B cell (primary cell): Measurements from ENCODE around the gene STXBP1. TPM values are rescaled to one million over a fixed set of nuclear protein-coding genes. Genes with fewer than 3 reads are reported as not detected.

Experiments
- ATAC-seq: fragments of 200-7000 bp; cut with Tn5 transposase; one replicate; pipeline ENCODE4 v1.10.0; 2021; ENCODE audit warnings: low read depth, mild to moderate bottlenecking, moderate number of reproducible peaks, moderate library complexity
- CTCF ChIA-PET: fragments of 350-600 bp; sonication (Branson Sonifier 250); formaldehyde crosslinking; loops from one replicate; lab custom pipeline; 2021; ENCODE audit warnings: antibody characterized with exemption, inconsistent platforms; lab: Charles Lee
- POLR2A ChIA-PET: fragments of 350-600 bp; sonication (Branson Sonifier 250); formaldehyde crosslinking; loops from one replicate; lab custom pipeline; 2021; ENCODE audit warnings: antibody characterized with exemption; lab: Charles Lee
- DNase-seq: peaks from one replicate; pipeline ENCODE4 v3.0.0; 2013
- H2AFZ ChIP-seq: 2 replicates; pipeline ENCODE4 v1.6.1; 2012; ENCODE audit warnings: mild to moderate bottlenecking, low read depth, low read length; ENCODE audit not compliant: insufficient read depth, poor library complexity, severe bottlenecking
- H3K27ac ChIP-seq, 2 donors: 1 replicate in 1 of 2; 2 replicates in 1 of 2; pipeline ENCODE4 v1.5.1; 2012 to 2013; ENCODE audit warnings: low read length in 2 of 2, mild to moderate bottlenecking in 2 of 2, moderate library complexity in 1 of 2
- H3K27me3 ChIP-seq, 4 experiments: fragments of 200-600 bp in 1 of 4; sonication (generic) in 1 of 4; replicated peaks in 1 of 4; 1 replicate in 2 of 4; 2 replicates in 2 of 4; pipeline versions ENCODE4 v1.6.1 to v1.7.0; 2013 to 2016; ENCODE audit warnings: low read length in 3 of 4, mild to moderate bottlenecking in 2 of 4, mixed read lengths in 1 of 4, moderate library complexity in 1 of 4; ENCODE audit not compliant: insufficient read depth in 4 of 4, control insufficient read depth in 3 of 4; ENCODE audit errors: control extremely low read depth in 1 of 4
- H3K36me3 ChIP-seq, 2 experiments: replicated peaks in 1 of 2; 1 replicate in 1 of 2; 2 replicates in 1 of 2; pipeline versions ENCODE4 v1.6.1 to v1.7.1; 2013; ENCODE audit warnings: low read length in 1 of 2; ENCODE audit not compliant: insufficient read depth in 2 of 2, control insufficient read depth in 1 of 2; ENCODE audit errors: control extremely low read depth in 1 of 2, extremely low read depth in 1 of 2
- H3K4me1 ChIP-seq, 2 donors: fragments of 200-600 bp in 1 of 2; sonication (generic) in 1 of 2; 1 replicate in 1 of 2; 2 replicates in 1 of 2; pipeline versions ENCODE4 v1.5.1 to v1.6.1; 2013 to 2017; ENCODE audit warnings: low read length in 2 of 2; ENCODE audit not compliant: control insufficient read depth in 2 of 2, insufficient read depth in 2 of 2
- H3K4me2 ChIP-seq: replicated peaks from 2 replicates; pipeline ENCODE3; 2012; ENCODE audit warnings: mild to moderate bottlenecking, low read depth, low read length; ENCODE audit not compliant: poor library complexity, severe bottlenecking
- H3K4me3 ChIP-seq, 5 experiments: fragments of 200-600 bp in 1 of 5; sonication (generic) in 1 of 5; 1 replicate in 3 of 5; 2 replicates in 2 of 5; pipeline versions ENCODE4 v1.5.1 to v1.7.0; 2011 to 2016; ENCODE audit warnings: low read length in 4 of 5, mild to moderate bottlenecking in 4 of 5, low read depth in 2 of 5, control low read depth in 1 of 5, moderate library complexity in 1 of 5; ENCODE audit not compliant: insufficient read depth in 1 of 5; ENCODE audit errors: control extremely low read depth in 1 of 5, extremely low read depth in 1 of 5
- H3K79me2 ChIP-seq: fragments of 200-600 bp; sonication (generic); one replicate; pipeline ENCODE4 v1.6.0; 2016; ENCODE audit warnings: low read length; ENCODE audit not compliant: control insufficient read depth, insufficient read depth
- H3K9ac ChIP-seq: fragments of 200-600 bp; sonication (generic); 2 replicates; pipeline ENCODE4 v1.6.1; 2017; ENCODE audit warnings: mild to moderate bottlenecking, low read length, moderate library complexity
- H3K9me3 ChIP-seq, 3 donors: one replicate each; pipeline versions ENCODE4 v1.6.1 to v1.7.1; 2013; ENCODE audit warnings: low read length in 2 of 3; ENCODE audit not compliant: control insufficient read depth in 2 of 3, insufficient read depth in 1 of 3; ENCODE audit errors: control extremely low read depth in 1 of 3
- H4K20me1 ChIP-seq: 2 replicates; pipeline ENCODE4 v1.6.0; 2012; ENCODE audit warnings: mild to moderate bottlenecking, low read length; ENCODE audit not compliant: insufficient read depth, control insufficient read depth, poor library complexity, severe bottlenecking
- H3K27ac Mint-ChIP-seq: one replicate; pipeline ENCODE4 v1.8.0; 2021; ENCODE audit warnings: mixed read lengths
- H3K27me3 Mint-ChIP-seq: one replicate; pipeline ENCODE4 v1.8.0; 2021; ENCODE audit warnings: mixed read lengths
- H3K4me1 Mint-ChIP-seq: one replicate; pipeline ENCODE4 v1.8.0; 2021; ENCODE audit warnings: mixed read lengths
- H3K4me3 Mint-ChIP-seq: one replicate; pipeline ENCODE4 v1.8.0; 2021; ENCODE audit warnings: mixed read lengths
- H3K9me3 Mint-ChIP-seq: one replicate; pipeline ENCODE4 v1.8.0; 2022; ENCODE audit warnings: mixed read lengths; ENCODE audit not compliant: insufficient read depth
- CTCF ChIP-seq: fragments of 200-600 bp; IDR thresholded peaks from one replicate; pipeline ENCODE4 v1.8.0; 2022; ENCODE audit warnings: antibody characterized with exemption, mild to moderate bottlenecking
- EZH2 ChIP-seq: IDR thresholded peaks from 2 replicates; pipeline ENCODE4 v1.6.1; 2012; ENCODE audit warnings: borderline replicate concordance, low read depth, mild to moderate bottlenecking, moderate library complexity, low read length; ENCODE audit not compliant: insufficient read depth, poor library complexity, severe bottlenecking
- WGBS: methylation state at CpG from one replicate; pipeline ENCODE4 v1.1.5; 2013; ENCODE audit warnings: missing lambda C conversion rate; ENCODE audit not compliant: insufficient coverage; 5-methylcytosine and 5-hydroxymethylcytosine counted together
- intact Hi-C: fragments of 100-400 bp; cut with micrococcal nuclease; formaldehyde crosslinking; loops from one replicate; pipeline ENCODE4 v1.10.0; 2022
- polyA plus RNA-seq: library from polyadenylated mRNA; depleted of rRNA; stranded (reverse); fragments of >200 nt; gene quantifications from 2 replicates; pipeline ENCODE4 v1.2.3, GENCODE V29; 2012
- total RNA-seq, 2 donors: library from RNA; stranded (reverse); fragments of 120-200 nt in 1 of 2; gene quantifications; 1 replicate in 1 of 2; 2 replicates in 1 of 2; pipeline versions ENCODE4 v1.2.3 to v1.2.4, GENCODE V29; 2013 to 2022

Gene STXBP1
- total and polyA plus RNA-seq, 2 donors (not counting 1 experiment from before 2014, with no cell fraction given), result 0.62 TPM; not detected in 1

GRCh38 chr9:127711831-127712274 is 99.8 kb downstream of the STXBP1 start:
- Histone ChIP-seq H3K9me3 (no peaks in the 10 kb centered on the region), H3K27me3 (no peaks in the 10 kb centered on the region), H3K9ac (no peak overlapping the region), H3K79me2 (peaks cover 3% of the 10 kb centered on the region), H4K20me1 (no peaks in the 10 kb centered on the region), H3K4me3 (no peak overlapping the region), H3K4me1 (peaks cover 9 to 16% of the 10 kb centered on the region in 2 donors), H3K4me2 (no peak overlapping the region), H3K27ac (no peak overlapping the region), H2AFZ (no peak overlapping the region), H3K36me3 (no peaks in the 10 kb centered on the region)
- no peak for ATAC-seq
- Mint-ChIP-seq H3K9me3 (no peaks in the 10 kb centered on the region), H3K27me3 (no peaks in the 10 kb centered on the region), H3K4me3 (no peak overlapping the region), H3K4me1 (peaks cover 25% of the 10 kb centered on the region), H3K27ac (no peak overlapping the region)
- CTCF ChIA-PET, result no interaction called here
- no peak for DNase-seq
- intact Hi-C loops, result no loop called here
- no peak for TF ChIP-seq EZH2
- no peak for TF ChIP-seq CTCF
- WGBS, result 94% methylated on average over 9 of the region's 11 CpGs
- POLR2A ChIA-PET, result interaction anchor here (0.7 kb wide), 1 partner anchor 261 kb away, joined by 3 read pairs; the partner anchor contains the start of genes LRSAM1 and RPL12

GRCh38 chr9:127712371-127712770 is 100.3 kb downstream of the STXBP1 start:
- Histone ChIP-seq H2AFZ (no peak overlapping the region), H3K27me3 (no peaks in the 10 kb centered on the region), H3K9me3 (no peaks in the 10 kb centered on the region), H4K20me1 (no peaks in the 10 kb centered on the region), H3K4me2 (no peak overlapping the region), H3K27ac (no peak overlapping the region), H3K36me3 (no peaks in the 10 kb centered on the region), H3K4me3 (no peak overlapping the region), H3K79me2 (peaks cover 3% of the 10 kb centered on the region), H3K4me1 (peaks cover 9 to 16% of the 10 kb centered on the region in 2 donors), H3K9ac (no peak overlapping the region)
- no peak overlapping the region for H3K27ac Mint-ChIP-seq
- no peak for DNase-seq
- TF ChIP-seq EZH2, result no peak
- TF ChIP-seq CTCF, result no peak
- ATAC-seq, result no peak
- H3K4me3 Mint-ChIP-seq, result peak overlapping the region; percentile 47
- 98% methylated on average over 9 of the region's 11 CpGs for WGBS
- H3K9me3 Mint-ChIP-seq, result no peaks in the 10 kb centered on the region
- POLR2A ChIA-PET, result interaction anchor here (0.7 kb wide), 1 partner anchor 261 kb away, joined by 3 read pairs; the partner anchor contains the start of genes LRSAM1 and RPL12
- no peaks in the 10 kb centered on the region for H3K27me3 Mint-ChIP-seq
- intact Hi-C loops, result no loop called here
- CTCF ChIA-PET, result no interaction called here
- peaks cover 24% of the 10 kb centered on the region for H3K4me1 Mint-ChIP-seq
